ENCODE data around the gene DPP6. TPM values are rescaled to one million over a fixed set of nuclear protein-coding genes. Genes with fewer than 3 reads are reported as not detected.

Gene DPP6
- total RNA-seq, 4 donors from 2014 or later, result 0.94 to 1.9 TPM; not detected in 2

- no peak overlapping the region for H3K27ac ChIP-seq
- no peaks in the 10 kb centered on the region for H3K4me1 ChIP-seq
- no peaks in the 10 kb centered on the region for H3K9me3 ChIP-seq
- no peaks in the 10 kb centered on the region for H3K27me3 ChIP-seq
- no peak for TF ChIP-seq POLR2A (IDR thresholded peaks at IDR 0.05)
- no peak for TF ChIP-seq CTCF (IDR thresholded peaks at IDR 0.05 in 4 of 5, conservative IDR thresholded peaks at IDR 0.05 in 1 of 5)
- DNase-seq (no peak), ATAC-seq (no peak)
- in situ Hi-C loops (cut with MboI; ENCODE audit: low sequenced_read_pairs in 4 of 4) (no loop called here), intact Hi-C loops (cut with DNase I; ENCODE audit: low total_unique reads) (no loop called here)
- no peak overlapping the region for H3K4me3 ChIP-seq
- H3K36me3 ChIP-seq, result no peaks in the 10 kb centered on the region
Observed at GRCh38 chr7:154364170-154364569, 312.0 kb downstream of the DPP6 start.

- Histone ChIP-seq H3K4me3 (no peak overlapping the region), H3K9me3 (no peaks in the 10 kb centered on the region), H3K27ac (no peak overlapping the region), H3K27me3 (no peaks in the 10 kb centered on the region), H3K36me3 (no peaks in the 10 kb centered on the region), H3K4me1 (no peaks in the 10 kb centered on the region)
- TF ChIP-seq CTCF (IDR thresholded peaks at IDR 0.05 in 4 of 5, conservative IDR thresholded peaks at IDR 0.05 in 1 of 5), result no peak
- TF ChIP-seq POLR2A (IDR thresholded peaks at IDR 0.05), result no peak
- intact Hi-C loops (cut with DNase I; ENCODE audit: low total_unique reads), result no loop called here
- no peak for ATAC-seq
- no peak for DNase-seq
- in situ Hi-C loops (cut with MboI; ENCODE audit: low sequenced_read_pairs in 4 of 4), result no loop called here
Observed at GRCh38 chr7:154371424-154371823, 319.2 kb downstream of the DPP6 start.

GRCh38 chr7:154372011-154372601 lies 319.9 kb downstream of the DPP6 start:
- H3K27ac ChIP-seq, result no peak overlapping the region
- intact Hi-C loops (cut with DNase I; ENCODE audit: low total_unique reads) (no loop called here), in situ Hi-C loops (cut with MboI; ENCODE audit: low sequenced_read_pairs in 4 of 4) (no loop called here)
- no peaks in the 10 kb centered on the region for H3K4me1 ChIP-seq
- DNase-seq (no peak), ATAC-seq (no peak)
- H3K4me3 ChIP-seq, result no peak overlapping the region
- H3K36me3 ChIP-seq, result no peaks in the 10 kb centered on the region
- no peaks in the 10 kb centered on the region for H3K9me3 ChIP-seq
- H3K27me3 ChIP-seq, result no peaks in the 10 kb centered on the region
- TF ChIP-seq CTCF (IDR thresholded peaks at IDR 0.05 in 4 of 5, conservative IDR thresholded peaks at IDR 0.05 in 1 of 5) (no peak), POLR2A (IDR thresholded peaks at IDR 0.05) (no peak)

GRCh38 chr7:154373956-154374355 lies 321.8 kb downstream of the DPP6 start:
- Histone ChIP-seq H3K4me1 (no peaks in the 10 kb centered on the region), H3K36me3 (no peaks in the 10 kb centered on the region), H3K27ac (no peak overlapping the region), H3K9me3 (no peaks in the 10 kb centered on the region), H3K4me3 (no peak overlapping the region), H3K27me3 (no peaks in the 10 kb centered on the region)
- TF ChIP-seq CTCF (IDR thresholded peaks at IDR 0.05 in 4 of 5, conservative IDR thresholded peaks at IDR 0.05 in 1 of 5) (no peak), POLR2A (IDR thresholded peaks at IDR 0.05) (no peak)
- in situ Hi-C loops (cut with MboI; ENCODE audit: low sequenced_read_pairs in 4 of 4), result no loop called here
- ATAC-seq (no peak), DNase-seq (no peak)
- intact Hi-C loops (cut with DNase I; ENCODE audit: low total_unique reads), result no loop called here

- no peak overlapping the region for H3K27ac ChIP-seq
- intact Hi-C loops (cut with DNase I; ENCODE audit: low total_unique reads), result no loop called here
Observed at GRCh38 chr7:154375956-154376355, 323.8 kb downstream of the DPP6 start.

More at GRCh38 chr7:154375956-154376355, 323.8 kb downstream of the DPP6 start:
- no peaks in the 10 kb centered on the region for H3K9me3 ChIP-seq
- ATAC-seq, result no peak
- TF ChIP-seq POLR2A (IDR thresholded peaks at IDR 0.05), result no peak
- TF ChIP-seq CTCF (IDR thresholded peaks at IDR 0.05 in 4 of 5, conservative IDR thresholded peaks at IDR 0.05 in 1 of 5), result no peak
- DNase-seq, result no peak
- in situ Hi-C loops (cut with MboI; ENCODE audit: low sequenced_read_pairs in 4 of 4), result no loop called here
- no peak overlapping the region for H3K4me3 ChIP-seq
- H3K36me3 ChIP-seq, result no peaks in the 10 kb centered on the region
- no peaks in the 10 kb centered on the region for H3K27me3 ChIP-seq
- H3K4me1 ChIP-seq, result no peaks in the 10 kb centered on the region
